H9 (cell line): ENCODE measurements around the gene CD164L2. TPM values are rescaled to one million over a fixed set of nuclear protein-coding genes. Genes with fewer than 3 reads are reported as not detected.

Experiments
- DNase-seq: peaks from one replicate; pipeline ENCODE4 v3.0.0-alpha.2; 2017
- H2AFZ ChIP-seq: one replicate; pipeline ENCODE4 v1.6.1; 2013; ENCODE audit warnings: mild to moderate bottlenecking, low read length, control low read depth, moderate library complexity
- H2AK5ac ChIP-seq: 2 replicates; pipeline ENCODE4 v1.6.1; 2013; ENCODE audit warnings: low read length, control low read depth, mixed read lengths; ENCODE audit not compliant: insufficient read length
- H2BK120ac ChIP-seq: one replicate; pipeline ENCODE4 v1.6.1; 2013; ENCODE audit warnings: low read depth, mild to moderate bottlenecking, low read length, control low read depth, inconsistent platforms; ENCODE audit not compliant: poor library complexity, severe bottlenecking
- H2BK12ac ChIP-seq: 2 replicates; pipeline ENCODE4 v1.6.1; 2013; ENCODE audit warnings: low read length, control low read depth, mixed read lengths, low read depth; ENCODE audit not compliant: insufficient read length
- H2BK15ac ChIP-seq: 2 replicates; pipeline ENCODE4 v1.6.1; 2013; ENCODE audit warnings: low read depth, low read length, control low read depth
- H2BK20ac ChIP-seq: one replicate; pipeline ENCODE4 v1.6.1; 2013; ENCODE audit warnings: low read depth, mild to moderate bottlenecking, low read length, control low read depth, inconsistent platforms; ENCODE audit not compliant: poor library complexity, severe bottlenecking
- H2BK5ac ChIP-seq: 2 replicates; pipeline ENCODE4 v1.6.1; 2013; ENCODE audit warnings: low read length, control low read depth, mixed read lengths; ENCODE audit not compliant: insufficient read length
- H3K14ac ChIP-seq: 2 replicates; pipeline ENCODE4 v1.6.1; 2013; ENCODE audit warnings: low read length, control low read depth; ENCODE audit not compliant: insufficient read depth
- H3K18ac ChIP-seq: 2 replicates; pipeline ENCODE4 v1.6.1; 2013; ENCODE audit warnings: low read depth, mild to moderate bottlenecking, mixed read lengths, low read length, control low read depth; ENCODE audit not compliant: insufficient read length
- H3K23ac ChIP-seq: 2 replicates; pipeline ENCODE4 v1.6.1; 2013; ENCODE audit warnings: low read length, control low read depth, mixed read lengths, low read depth; ENCODE audit not compliant: insufficient read length
- H3K23me2 ChIP-seq: 2 replicates; pipeline ENCODE4 v1.6.1; 2013; ENCODE audit warnings: low read depth, mild to moderate bottlenecking, mixed read lengths, low read length, control low read depth; ENCODE audit not compliant: insufficient read length, poor library complexity, severe bottlenecking
- H3K27ac ChIP-seq: 2 replicates; pipeline ENCODE4 v1.5.1; 2013; ENCODE audit warnings: low read length, control low read depth, mixed read lengths, low read depth; ENCODE audit not compliant: insufficient read length
- H3K27me3 ChIP-seq: 2 replicates; pipeline ENCODE4 v1.6.1; 2013; ENCODE audit warnings: low read length, control low read depth, inconsistent platforms; ENCODE audit not compliant: insufficient read depth
- H3K4ac ChIP-seq: 2 replicates; pipeline ENCODE4 v1.6.1; 2013; ENCODE audit warnings: low read depth, mild to moderate bottlenecking, control low read depth, inconsistent platforms, low read length, moderate library complexity
- H3K4me1 ChIP-seq: 2 replicates; pipeline ENCODE4 v1.6.1; 2013; ENCODE audit warnings: low read length, control low read depth, inconsistent platforms; ENCODE audit not compliant: insufficient read depth
- H3K4me2 ChIP-seq: 2 replicates; pipeline ENCODE4 v1.6.1; 2013; ENCODE audit warnings: low read length, control low read depth, mixed read lengths; ENCODE audit not compliant: insufficient read length, insufficient read depth
- H3K56ac ChIP-seq: 2 replicates; pipeline ENCODE4 v1.6.1; 2013; ENCODE audit warnings: low read depth, mild to moderate bottlenecking, mixed read lengths, low read length, control low read depth; ENCODE audit not compliant: insufficient read length
- H3K79me1 ChIP-seq: 2 replicates; pipeline ENCODE4 v1.6.1; 2013; ENCODE audit warnings: low read depth, mild to moderate bottlenecking, moderate library complexity, low read length, control low read depth, inconsistent platforms; ENCODE audit not compliant: insufficient read depth, poor library complexity, severe bottlenecking
- H3K79me2 ChIP-seq: 2 replicates; pipeline ENCODE4 v1.6.1; 2013; ENCODE audit warnings: low read length, control low read depth, inconsistent platforms; ENCODE audit not compliant: insufficient read depth
- H3K9ac ChIP-seq: 2 replicates; pipeline ENCODE4 v1.6.1; 2013; ENCODE audit warnings: low read length, control low read depth, mixed read lengths; ENCODE audit not compliant: insufficient read length; ENCODE audit errors: extremely low read depth
- H3K9me3 ChIP-seq: one replicate; pipeline ENCODE4 v1.6.1; 2013; ENCODE audit warnings: low read depth, low read length, inconsistent platforms; ENCODE audit not compliant: control insufficient read depth
- H3T11ph ChIP-seq: one replicate; pipeline ENCODE4 v1.6.1; 2013; ENCODE audit warnings: mild to moderate bottlenecking, low read length, control low read depth, inconsistent platforms
- H4K20me1 ChIP-seq: one replicate; pipeline ENCODE4 v1.6.1; 2013; ENCODE audit not compliant: control insufficient read depth, insufficient read length, insufficient read depth
- H4K5ac ChIP-seq: 2 replicates; pipeline ENCODE4 v1.6.1; 2013; ENCODE audit warnings: low read depth, mild to moderate bottlenecking, mixed read lengths, low read length, control low read depth; ENCODE audit not compliant: insufficient read length
- H4K8ac ChIP-seq: replicated peaks from 2 replicates; pipeline ENCODE4 v1.6.1; 2013; ENCODE audit warnings: low read length, control low read depth, mixed read lengths, low read depth; ENCODE audit not compliant: insufficient read length
- H4K91ac ChIP-seq: 2 replicates; pipeline ENCODE4 v1.6.1; 2013; ENCODE audit warnings: low read depth, mild to moderate bottlenecking, moderate library complexity, mixed read lengths, low read length, control low read depth; ENCODE audit not compliant: insufficient read length
- H3K27ac Mint-ChIP-seq, 3 experiments: 2 replicates in 2 of 3; 3 replicates in 1 of 3; pipeline ENCODE4 v1.8.0; 2020 to 2021; ENCODE audit warnings: mixed read lengths in 3 of 3, mild to moderate bottlenecking in 1 of 3, moderate library complexity in 1 of 3
- H3K27me3 Mint-ChIP-seq: 2 replicates; pipeline ENCODE4 v1.8.0; 2021; ENCODE audit warnings: low read depth, mild to moderate bottlenecking, moderate library complexity, mixed read lengths
- H3K36me3 Mint-ChIP-seq, 3 experiments: 2 replicates in 2 of 3; 3 replicates in 1 of 3; pipeline ENCODE4 v1.8.0; 2020 to 2021; ENCODE audit warnings: low read depth in 3 of 3, mixed read lengths in 3 of 3; ENCODE audit not compliant: insufficient read depth in 1 of 3
- H3K4me1 Mint-ChIP-seq, 2 experiments: 2 replicates each; pipeline ENCODE4 v1.8.0; 2020; ENCODE audit warnings: mixed read lengths in 2 of 2
- H3K4me3 Mint-ChIP-seq, 2 experiments: 2 replicates in 1 of 2; 3 replicates in 1 of 2; pipeline ENCODE4 v1.8.0; 2020 to 2021; ENCODE audit warnings: mild to moderate bottlenecking in 2 of 2, mixed read lengths in 2 of 2, moderate library complexity in 1 of 2
- H3K9me3 Mint-ChIP-seq, 2 experiments: 2 replicates in 1 of 2; 3 replicates in 1 of 2; pipeline ENCODE4 v1.8.0; 2020; ENCODE audit warnings: mild to moderate bottlenecking in 2 of 2, mixed read lengths in 2 of 2, moderate library complexity in 1 of 2
- WGBS: extraction: QIAGEN DNeasy Blood & Tissue Kit; methylation state at CpG from one replicate; pipeline ENCODE4 v1.1.7; 2013; ENCODE audit warnings: missing lambda C conversion rate, low lambda C conversion rate, mixed read lengths; ENCODE audit not compliant: insufficient read length; ENCODE audit errors: extremely low coverage; 5-methylcytosine and 5-hydroxymethylcytosine counted together
- total RNA-seq: library from RNA; stranded (reverse); gene quantifications from 2 replicates; pipeline ENCODE4 v1.2.1, GENCODE V29; 2021
- TF ChIP-seq, protein P1 (sequence below): fragments of 200-600 bp; sonication (generic); conservative IDR thresholded peaks from 3 replicates; pipeline ENCODE4 v1.8.0; 2021; ENCODE audit warnings: antibody characterized with exemption, mild to moderate bottlenecking

Gene CD164L2
- total RNA-seq, 1 experiment from 2014 or later = 1.2 TPM

DNA sequence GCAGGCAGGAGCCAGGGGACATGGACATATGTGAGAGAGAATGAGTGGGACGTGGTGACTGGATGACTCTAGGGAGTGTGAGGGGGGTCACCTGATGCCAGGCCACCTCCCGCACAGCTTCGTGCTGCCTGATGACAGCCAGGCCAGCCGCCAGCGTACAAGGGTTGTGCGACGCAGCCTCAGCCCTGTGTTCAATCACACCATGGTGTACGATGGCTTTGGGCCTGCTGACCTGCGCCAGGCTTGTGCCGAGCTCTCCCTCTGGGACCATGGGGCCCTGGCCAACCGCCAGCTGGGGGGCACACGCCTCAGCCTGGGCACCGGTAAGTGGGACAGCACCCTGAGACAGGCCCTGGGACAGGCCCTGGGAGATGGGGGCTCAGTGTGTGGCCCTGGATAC lies 30.0 kb downstream of the CD164L2 start:
- Histone ChIP-seq H2BK20ac (no peak overlapping the region), H2BK12ac (no peak overlapping the region), H3K9me3 (no peaks in the 10 kb centered on the region), H3K18ac (no peak overlapping the region), H4K91ac (no peak overlapping the region), H3K4me2 (no peak overlapping the region), H3K9ac (no peak overlapping the region), H3K23me2 (peaks cover 21% of the 10 kb centered on the region), H3K4me1 (no peaks in the 10 kb centered on the region), H3K27ac (no peak overlapping the region), H2AK5ac (no peak overlapping the region), H2BK15ac (no peak overlapping the region), H3K79me1 (no peaks in the 10 kb centered on the region), H3K56ac (no peak overlapping the region), H4K8ac (no peak overlapping the region), H3T11ph (no peak overlapping the region), H2BK5ac (no peak overlapping the region), H4K5ac (no peak overlapping the region), H2AFZ (no peak overlapping the region), H3K4ac (no peak overlapping the region), H4K20me1 (no peaks in the 10 kb centered on the region), H3K23ac (no peak overlapping the region), H3K79me2 (no peaks in the 10 kb centered on the region), H3K27me3 (no peaks in the 10 kb centered on the region; the same call in 1 of the 2 replicates), H2BK120ac (no peak overlapping the region), H3K14ac (no peak overlapping the region)
- Mint-ChIP-seq H3K9me3 (no peaks in the 10 kb centered on the region), H3K36me3 (peaks cover 0 to 7% (median 0%) of the 10 kb centered on the region in 3 experiments; a peak in 3 of 7 replicates), H3K27me3 (peaks cover 32% of the 10 kb centered on the region), H3K4me1 (peaks cover 12 to 25% of the 10 kb centered on the region in 2 experiments), H3K4me3 (no peak overlapping the region), H3K27ac (no peak overlapping the region)
- DNase-seq = no peak
- WGBS = no CpG with 5 or more reads among the region's 13 CpGs
- TF ChIP-seq, protein P1, sequence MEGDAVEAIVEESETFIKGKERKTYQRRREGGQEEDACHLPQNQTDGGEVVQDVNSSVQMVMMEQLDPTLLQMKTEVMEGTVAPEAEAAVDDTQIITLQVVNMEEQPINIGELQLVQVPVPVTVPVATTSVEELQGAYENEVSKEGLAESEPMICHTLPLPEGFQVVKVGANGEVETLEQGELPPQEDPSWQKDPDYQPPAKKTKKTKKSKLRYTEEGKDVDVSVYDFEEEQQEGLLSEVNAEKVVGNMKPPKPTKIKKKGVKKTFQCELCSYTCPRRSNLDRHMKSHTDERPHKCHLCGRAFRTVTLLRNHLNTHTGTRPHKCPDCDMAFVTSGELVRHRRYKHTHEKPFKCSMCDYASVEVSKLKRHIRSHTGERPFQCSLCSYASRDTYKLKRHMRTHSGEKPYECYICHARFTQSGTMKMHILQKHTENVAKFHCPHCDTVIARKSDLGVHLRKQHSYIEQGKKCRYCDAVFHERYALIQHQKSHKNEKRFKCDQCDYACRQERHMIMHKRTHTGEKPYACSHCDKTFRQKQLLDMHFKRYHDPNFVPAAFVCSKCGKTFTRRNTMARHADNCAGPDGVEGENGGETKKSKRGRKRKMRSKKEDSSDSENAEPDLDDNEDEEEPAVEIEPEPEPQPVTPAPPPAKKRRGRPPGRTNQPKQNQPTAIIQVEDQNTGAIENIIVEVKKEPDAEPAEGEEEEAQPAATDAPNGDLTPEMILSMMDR = no peak
